NCI-H1694 treated with DMSO at 0.1 percent for 48 hours (cell line): Measurements from ENCODE around the gene PANX1.

ENCODE experiments used
- DNase-seq: peaks from one replicate; lab custom pipeline; 2025; lab: John Stamatoyannopoulos, UW

PANX1 gene

GRCh38 chr11:94129512-94130297, 1.1 kb downstream of the PANX1 start:
- no peak for DNase-seq

- DNase-seq: no peak
Observed at GRCh38 chr11:94130298-94131046, 1.8 kb downstream of the PANX1 start.

GRCh38 chr11:94131047-94131717, 2.5 kb downstream of the PANX1 start:
- DNase-seq: no peak

- DNase-seq: no peak
Observed at GRCh38 chr11:94131718-94132115, 3.1 kb downstream of the PANX1 start.

GRCh38 chr11:94132152-94132558, 3.5 kb downstream of the PANX1 start:
- DNase-seq: no peak

- DNase-seq: no peak
Observed at GRCh38 chr11:94132823-94133408, 4.3 kb downstream of the PANX1 start.

- no peak for DNase-seq
Observed at GRCh38 chr11:94133752-94134151, 5.1 kb downstream of the PANX1 start.

- no peak for DNase-seq
Observed at GRCh38 chr11:94134651-94135512, 6.2 kb downstream of the PANX1 start.

GRCh38 chr11:94139416-94139815, 10.8 kb downstream of the PANX1 start:
- no peak for DNase-seq

- no peak for DNase-seq
Observed at GRCh38 chr11:94140154-94140655, 11.6 kb downstream of the PANX1 start.

- no peak for DNase-seq
Observed at GRCh38 chr11:94141511-94142307, 13.1 kb downstream of the PANX1 start.

GRCh38 chr11:94142308-94143281, 14.0 kb downstream of the PANX1 start:
- no peak for DNase-seq

GRCh38 chr11:94144216-94144615, 15.6 kb downstream of the PANX1 start:
- no peak for DNase-seq

- DNase-seq: no peak
Observed at GRCh38 chr11:94144664-94145063, 16.0 kb downstream of the PANX1 start.

GRCh38 chr11:94145431-94145830, 16.8 kb downstream of the PANX1 start:
- no peak for DNase-seq

GRCh38 chr11:94145916-94146315, 17.3 kb downstream of the PANX1 start:
- no peak for DNase-seq

GRCh38 chr11:94147433-94147845, 18.8 kb downstream of the PANX1 start:
- DNase-seq: no peak

- DNase-seq: no peak
Observed at GRCh38 chr11:94148189-94148588, 19.5 kb downstream of the PANX1 start.

- no peak for DNase-seq
Observed at GRCh38 chr11:94149431-94150017, 20.9 kb downstream of the PANX1 start.
